ENCODE results near the gene RADIL. TPM values are rescaled to one million over a fixed set of nuclear protein-coding genes. Genes with fewer than 3 reads are reported as not detected.

RADIL gene
- polyA plus RNA-seq, 1 donor (not counting 4 experiments of a cell fraction or from before 2014, with no cell fraction given), result not detected

DNA sequence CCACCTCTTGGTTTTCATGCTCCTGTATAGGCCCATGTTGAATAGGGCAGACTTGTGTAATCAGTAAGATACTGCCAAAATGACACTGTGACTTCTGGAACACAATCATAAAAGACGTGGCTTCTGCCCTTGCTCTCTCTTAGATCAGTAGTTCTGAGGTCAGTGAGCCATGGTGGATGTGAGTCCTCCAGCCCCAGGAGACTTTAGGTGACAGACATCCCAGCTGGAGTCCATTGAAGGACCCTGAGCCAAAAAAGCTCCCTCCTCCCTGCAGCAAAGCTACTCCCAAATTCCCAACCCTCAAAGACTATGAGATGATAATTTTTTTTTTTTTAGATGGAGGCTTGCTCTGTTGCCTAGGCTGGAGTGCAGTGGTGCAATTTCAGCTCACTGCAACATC lies 3.2 kb upstream of the RADIL start:
- no peak for TF ChIP-seq EZH2 (IDR thresholded peaks at IDR 0.05; ENCODE audit: low read length)
- TF ChIP-seq, protein P1, sequence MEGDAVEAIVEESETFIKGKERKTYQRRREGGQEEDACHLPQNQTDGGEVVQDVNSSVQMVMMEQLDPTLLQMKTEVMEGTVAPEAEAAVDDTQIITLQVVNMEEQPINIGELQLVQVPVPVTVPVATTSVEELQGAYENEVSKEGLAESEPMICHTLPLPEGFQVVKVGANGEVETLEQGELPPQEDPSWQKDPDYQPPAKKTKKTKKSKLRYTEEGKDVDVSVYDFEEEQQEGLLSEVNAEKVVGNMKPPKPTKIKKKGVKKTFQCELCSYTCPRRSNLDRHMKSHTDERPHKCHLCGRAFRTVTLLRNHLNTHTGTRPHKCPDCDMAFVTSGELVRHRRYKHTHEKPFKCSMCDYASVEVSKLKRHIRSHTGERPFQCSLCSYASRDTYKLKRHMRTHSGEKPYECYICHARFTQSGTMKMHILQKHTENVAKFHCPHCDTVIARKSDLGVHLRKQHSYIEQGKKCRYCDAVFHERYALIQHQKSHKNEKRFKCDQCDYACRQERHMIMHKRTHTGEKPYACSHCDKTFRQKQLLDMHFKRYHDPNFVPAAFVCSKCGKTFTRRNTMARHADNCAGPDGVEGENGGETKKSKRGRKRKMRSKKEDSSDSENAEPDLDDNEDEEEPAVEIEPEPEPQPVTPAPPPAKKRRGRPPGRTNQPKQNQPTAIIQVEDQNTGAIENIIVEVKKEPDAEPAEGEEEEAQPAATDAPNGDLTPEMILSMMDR (optimal IDR thresholded peaks at IDR 0.05 in 1 of 3, IDR thresholded peaks at IDR 0.05 in 1 of 3, conservative IDR thresholded peaks at IDR 0.05 in 1 of 3; ENCODE audit: extremely low read depth in 1 of 3, insufficient read depth in 2 of 3, low read length in 3 of 3), result no peak
- DNase-seq (ENCODE audit: low read depth, low spot score) (no peak), FAIRE-seq (no peak)
- Histone ChIP-seq H4K20me1 (ENCODE audit: control insufficient read depth, extremely low read depth, insufficient read depth, low read length) (no peaks in the 10 kb centered on the region), H3K4me1 (ENCODE audit: control insufficient read depth, extremely low read depth, insufficient read depth, low read length) (peaks cover 5% of the 10 kb centered on the region), H2AFZ (ENCODE audit: control insufficient read depth, low read length) (no peak overlapping the region), H3K27ac (ENCODE audit: control insufficient read depth, insufficient read depth, low read length) (no peak overlapping the region), H3K9me1 (ENCODE audit: control insufficient read depth, extremely low read depth, insufficient read depth, low read length) (no peaks in the 10 kb centered on the region), H3K79me2 (ENCODE audit: control insufficient read depth, insufficient read depth, low read length) (no peaks in the 10 kb centered on the region), H3K36me3 (ENCODE audit: control insufficient read depth in 2 of 2, extremely low read depth in 1 of 2, insufficient read depth in 2 of 2, low read length in 2 of 2) (no peaks in the 10 kb centered on the region), H3K4me3 (ENCODE audit: control insufficient read depth in 2 of 3, extremely low read depth in 1 of 3, insufficient read depth in 2 of 3, low read depth in 1 of 3, low read length in 3 of 3) (no peak overlapping the region), H3K9ac (ENCODE audit: control insufficient read depth, extremely low read depth, insufficient read depth, low read length) (no peak overlapping the region), H3K4me2 (ENCODE audit: control insufficient read depth, extremely low read depth, insufficient read depth, low read depth, low read length) (no peak overlapping the region), H3K27me3 (ENCODE audit: control insufficient read depth, extremely low read depth, insufficient read depth, low read length) (peaks cover 21% of the 10 kb centered on the region), H3K9me3 (ENCODE audit: control insufficient read depth, low read depth, low read length) (no peaks in the 10 kb centered on the region)
- dilution Hi-C loops (cut with MboI; ENCODE audit: extremely low pct_ligation_motif_present, low sequenced_read_pairs), result no loop called here

DNA sequence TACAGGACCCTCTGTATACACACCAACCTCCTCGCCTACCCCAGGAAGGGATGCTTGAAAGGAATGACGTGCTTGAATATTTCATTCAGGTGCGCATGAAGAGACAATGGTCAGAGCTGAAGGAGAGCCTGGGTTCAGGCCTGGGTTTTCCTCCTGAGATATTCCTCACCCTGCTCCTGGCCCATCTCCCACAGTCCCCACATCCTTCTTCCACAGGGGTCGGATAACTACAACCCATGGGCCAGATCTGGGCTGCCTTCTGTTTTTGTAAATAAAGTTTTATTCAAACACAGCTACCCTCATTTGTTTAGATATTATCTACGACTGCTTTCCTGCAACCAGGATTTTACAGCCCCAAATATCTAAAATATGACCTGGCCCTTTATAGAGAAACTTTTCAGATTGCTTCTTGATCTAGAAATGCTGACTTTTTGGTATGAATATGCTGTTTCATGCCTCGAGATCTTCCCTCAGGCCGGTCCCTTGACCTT lies 1.8 kb upstream of the RADIL start:
- dilution Hi-C loops (cut with MboI; ENCODE audit: extremely low pct_ligation_motif_present, low sequenced_read_pairs), result no loop called here
- Histone ChIP-seq H3K4me1 (ENCODE audit: control insufficient read depth, extremely low read depth, insufficient read depth, low read length) (peaks cover 5% of the 10 kb centered on the region), H3K9me1 (ENCODE audit: control insufficient read depth, extremely low read depth, insufficient read depth, low read length) (no peaks in the 10 kb centered on the region), H4K20me1 (ENCODE audit: control insufficient read depth, extremely low read depth, insufficient read depth, low read length) (no peaks in the 10 kb centered on the region), H3K4me2 (ENCODE audit: control insufficient read depth, extremely low read depth, insufficient read depth, low read depth, low read length) (no peak overlapping the region), H3K27me3 (ENCODE audit: control insufficient read depth, extremely low read depth, insufficient read depth, low read length) (peaks cover 21% of the 10 kb centered on the region), H3K36me3 (ENCODE audit: control insufficient read depth in 2 of 2, extremely low read depth in 1 of 2, insufficient read depth in 2 of 2, low read length in 2 of 2) (no peaks in the 10 kb centered on the region), H3K79me2 (ENCODE audit: control insufficient read depth, insufficient read depth, low read length) (no peaks in the 10 kb centered on the region), H3K4me3 (ENCODE audit: control insufficient read depth in 2 of 3, extremely low read depth in 1 of 3, insufficient read depth in 2 of 3, low read depth in 1 of 3, low read length in 3 of 3) (no peak overlapping the region), H3K27ac (ENCODE audit: control insufficient read depth, insufficient read depth, low read length) (no peak overlapping the region), H2AFZ (ENCODE audit: control insufficient read depth, low read length) (no peak overlapping the region), H3K9me3 (ENCODE audit: control insufficient read depth, low read depth, low read length) (no peaks in the 10 kb centered on the region), H3K9ac (ENCODE audit: control insufficient read depth, extremely low read depth, insufficient read depth, low read length) (no peak overlapping the region)
- no peak for TF ChIP-seq EZH2 (IDR thresholded peaks at IDR 0.05; ENCODE audit: low read length)
- TF ChIP-seq, protein P1 (optimal IDR thresholded peaks at IDR 0.05 in 1 of 3, IDR thresholded peaks at IDR 0.05 in 1 of 3, conservative IDR thresholded peaks at IDR 0.05 in 1 of 3; ENCODE audit: extremely low read depth in 1 of 3, insufficient read depth in 2 of 3, low read length in 3 of 3), result no peak
- FAIRE-seq (no peak), DNase-seq (ENCODE audit: low read depth, low spot score) (no peak)

Data from keratinocyte (primary cell).